HG03045 (cell line): ENCODE measurements around the gene PPM1A.
A peak's percentile ranks its signal among the peaks of the same experiment; 100 is the strongest.

Experiments
- ATAC-seq: cut with Tn5 transposase; IDR thresholded peaks from one replicate; pipeline ENCODE4 v1.9.1; 2021; ENCODE audit warnings: mild to moderate bottlenecking, moderate library complexity; ENCODE audit not compliant: unreplicated experiment

The PPM1A gene

DNA sequence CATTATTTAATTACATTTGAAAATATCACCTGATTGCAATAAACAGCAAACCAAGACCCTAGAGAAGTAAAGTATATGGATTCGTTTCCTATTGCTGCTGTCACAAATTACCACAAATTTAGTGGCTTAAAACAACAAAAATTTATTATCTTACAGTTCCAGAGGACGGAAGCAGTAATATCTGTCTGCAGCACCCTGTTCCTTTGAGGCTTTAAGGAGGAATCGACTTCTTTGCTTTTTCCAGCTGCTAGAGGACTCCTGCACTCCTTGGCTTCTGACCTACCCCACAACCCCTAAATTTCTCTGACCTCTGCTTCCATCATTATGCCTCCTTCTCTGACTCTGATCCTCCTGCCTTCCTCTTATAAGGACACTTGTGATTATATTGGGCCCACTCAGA is 23.8 kb upstream of the PPM1A start:
- ATAC-seq = no peak

DNA sequence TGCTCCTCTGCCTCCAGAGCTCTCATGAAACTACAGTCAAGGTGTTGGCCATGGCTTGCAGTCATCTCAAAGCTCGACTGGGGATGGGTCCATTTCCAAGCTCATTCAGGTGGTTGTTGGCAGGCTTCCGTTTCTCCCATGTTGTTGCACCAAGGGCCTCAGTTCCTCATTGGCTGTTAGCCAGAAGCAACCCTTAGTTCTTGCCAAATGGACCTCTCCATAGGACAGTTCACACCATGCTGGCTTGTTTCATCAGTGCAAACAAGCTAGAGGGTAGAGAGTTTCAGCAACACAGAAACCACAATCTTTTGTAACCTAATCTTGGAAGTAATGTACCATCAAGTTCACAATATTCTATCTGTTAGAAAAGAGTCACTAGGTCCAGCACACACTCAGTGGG is 22.7 kb upstream of the PPM1A start:
- ATAC-seq = no peak

DNA sequence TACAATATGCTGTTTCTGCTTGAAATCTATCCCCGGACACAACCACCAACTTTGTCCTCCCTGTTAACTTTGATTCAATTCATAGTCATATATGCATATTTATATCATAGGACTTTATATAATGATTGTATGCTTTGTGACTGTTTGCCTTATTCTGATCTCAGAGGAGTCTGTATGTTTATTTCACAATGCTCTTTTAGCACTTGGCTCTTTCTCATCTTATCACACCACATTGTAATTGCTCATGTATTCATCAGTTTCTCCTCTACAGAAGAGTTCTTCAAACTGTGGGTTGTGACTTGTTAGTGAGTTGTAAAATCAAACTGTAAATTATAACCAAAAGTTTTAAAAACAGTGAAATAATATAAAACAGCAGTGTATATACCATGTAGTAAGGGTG is 21.7 kb upstream of the PPM1A start:
- ATAC-seq = no peak

DNA sequence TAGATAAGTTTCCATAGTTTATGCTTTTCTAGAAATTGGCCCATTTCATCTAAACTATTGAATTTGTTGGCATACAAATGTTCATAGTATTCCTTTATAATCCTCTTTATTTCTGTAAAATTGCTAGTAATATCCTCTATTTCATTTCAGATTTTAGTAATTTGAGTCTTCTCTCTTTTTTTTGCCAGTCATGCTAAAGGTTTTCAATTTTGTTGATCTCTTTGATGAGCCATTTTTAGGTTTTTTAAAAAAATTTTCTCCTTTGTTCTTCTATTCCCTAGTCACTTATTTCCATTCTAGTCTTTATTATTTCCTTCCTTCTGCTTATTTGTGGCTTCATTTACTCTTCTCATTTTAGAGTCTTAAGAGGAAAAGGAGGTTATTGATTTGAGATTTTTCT is 19.4 kb upstream of the PPM1A start:
- no peak for ATAC-seq

DNA sequence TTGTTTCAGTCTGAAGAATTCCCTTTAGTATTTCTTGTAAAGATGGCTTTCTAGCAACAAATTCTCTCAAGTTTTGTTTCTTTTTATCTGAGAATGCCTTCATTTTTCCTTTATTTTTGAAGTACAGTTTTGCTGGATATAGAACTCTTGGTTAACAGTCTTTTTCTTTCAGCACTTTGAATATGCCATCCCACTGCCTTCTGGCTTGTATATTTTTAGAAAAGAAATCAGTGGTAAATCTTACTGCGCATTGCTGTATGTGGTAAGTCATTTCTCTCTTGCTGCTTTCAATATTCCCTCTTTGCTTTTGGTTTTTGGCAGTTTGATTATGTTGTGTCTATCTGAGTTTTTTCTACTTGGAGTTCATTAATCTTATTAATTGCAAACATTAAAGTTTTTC is 16.8 kb upstream of the PPM1A start:
- no peak for ATAC-seq

DNA sequence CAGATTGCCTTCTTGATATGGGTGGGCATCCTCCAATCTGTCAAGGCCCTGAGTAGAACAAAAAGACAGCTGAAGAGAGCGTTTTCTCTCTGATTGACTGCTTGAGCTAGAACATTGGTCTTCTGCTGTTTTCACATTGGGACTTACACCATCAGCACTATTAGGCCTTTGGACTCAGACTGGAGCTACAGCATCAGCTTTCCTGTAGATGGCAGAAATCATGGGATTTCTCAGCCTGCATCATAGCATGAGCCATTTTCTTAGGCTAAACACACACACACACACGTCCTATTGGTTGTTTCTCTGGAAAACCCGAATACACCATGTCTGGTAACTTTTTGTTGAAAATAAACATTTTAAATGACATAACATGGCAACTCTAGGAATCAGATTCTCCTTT is 15.8 kb upstream of the PPM1A start:
- no peak for ATAC-seq

DNA sequence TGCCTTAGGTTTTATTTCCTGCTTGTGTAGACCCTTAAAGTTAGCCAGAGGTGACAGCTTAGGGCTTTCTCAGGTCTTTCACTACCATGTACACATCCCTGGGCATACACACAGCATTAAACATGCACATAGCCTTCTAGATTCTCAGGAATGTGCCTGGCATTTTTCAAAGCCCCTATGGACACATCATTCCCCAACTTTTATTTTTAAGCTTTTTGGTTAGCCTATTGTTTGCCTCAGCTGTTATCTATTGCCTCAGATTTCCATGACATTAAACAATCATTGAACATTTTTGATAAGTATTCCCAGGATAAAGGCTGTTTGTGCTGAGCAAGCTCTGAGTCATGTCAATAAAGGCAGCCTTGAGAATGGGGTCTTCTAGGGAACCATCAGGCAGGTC is 15.1 kb upstream of the PPM1A start:
- no peak for ATAC-seq

DNA sequence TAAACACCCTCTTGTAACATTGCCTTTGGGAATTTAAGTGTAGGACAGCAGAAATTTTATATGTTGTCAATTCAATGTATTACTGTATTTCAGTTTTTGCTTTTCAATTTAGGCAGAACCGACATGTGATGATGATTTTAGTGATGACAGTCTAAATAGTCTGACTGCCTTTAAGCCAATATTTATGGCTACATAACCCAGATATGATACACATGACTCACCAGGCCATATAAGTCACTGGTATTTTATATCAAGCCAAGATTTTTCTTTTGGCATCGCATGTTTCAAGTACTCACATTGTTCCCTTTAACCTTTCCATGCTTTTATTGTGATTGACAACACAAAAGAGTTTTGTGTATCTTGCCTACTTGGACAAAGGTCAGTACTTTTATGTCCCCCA is 13.6 kb upstream of the PPM1A start:
- ATAC-seq = no peak

DNA sequence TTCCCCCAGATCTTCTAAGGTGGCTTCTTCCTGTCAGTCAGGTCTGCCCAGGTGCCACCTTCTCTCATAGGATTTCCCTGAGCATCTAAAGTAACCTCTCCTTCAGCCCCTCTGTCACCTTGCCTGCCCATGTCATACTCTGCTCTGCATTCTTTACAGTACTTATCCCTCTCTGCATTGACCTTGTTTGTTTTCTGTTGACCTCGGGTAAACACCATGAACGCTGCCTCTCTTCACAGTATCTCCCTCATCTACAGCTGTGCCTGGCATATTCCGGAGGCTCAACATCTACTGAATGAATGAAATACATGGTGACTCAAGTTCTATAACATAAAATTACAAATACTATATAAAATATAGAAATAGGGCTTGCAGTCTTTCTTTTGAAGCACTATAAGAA is 10.1 kb upstream of the PPM1A start:
- ATAC-seq = no peak

DNA sequence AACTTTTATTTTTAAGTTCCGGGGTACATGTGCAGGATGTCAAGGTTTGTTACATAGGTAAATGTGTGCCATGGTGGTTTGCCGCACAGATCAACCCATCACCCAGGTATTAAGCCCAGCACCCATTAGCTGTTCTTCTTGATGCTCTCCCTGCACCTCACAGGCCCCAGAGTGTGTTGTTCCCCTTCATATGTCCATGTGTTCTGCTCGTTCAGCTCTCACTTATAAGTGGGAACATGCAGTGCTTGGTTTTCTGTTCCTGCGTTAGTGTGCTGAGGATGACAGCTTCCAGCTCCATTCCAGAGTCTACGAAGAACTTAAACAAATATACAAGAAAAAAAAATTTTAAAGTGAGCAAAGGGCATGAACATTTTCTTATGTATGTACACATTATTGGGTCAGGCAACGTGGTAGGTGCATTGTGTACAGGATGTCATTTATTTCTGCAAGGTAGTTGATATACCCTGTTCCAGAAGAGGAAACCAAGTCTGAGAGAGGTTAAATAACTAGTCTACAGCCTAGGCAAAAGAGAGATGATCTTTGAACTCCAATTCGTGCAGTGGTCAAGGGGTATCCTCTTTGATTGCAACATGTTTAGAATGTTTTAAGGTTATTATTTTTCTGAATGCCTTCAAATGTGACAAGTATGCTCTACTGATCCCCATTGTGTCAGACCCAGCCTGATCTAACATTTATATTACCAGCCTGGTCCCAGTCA is 8.7 kb upstream of the PPM1A start:
- no peak for ATAC-seq

DNA sequence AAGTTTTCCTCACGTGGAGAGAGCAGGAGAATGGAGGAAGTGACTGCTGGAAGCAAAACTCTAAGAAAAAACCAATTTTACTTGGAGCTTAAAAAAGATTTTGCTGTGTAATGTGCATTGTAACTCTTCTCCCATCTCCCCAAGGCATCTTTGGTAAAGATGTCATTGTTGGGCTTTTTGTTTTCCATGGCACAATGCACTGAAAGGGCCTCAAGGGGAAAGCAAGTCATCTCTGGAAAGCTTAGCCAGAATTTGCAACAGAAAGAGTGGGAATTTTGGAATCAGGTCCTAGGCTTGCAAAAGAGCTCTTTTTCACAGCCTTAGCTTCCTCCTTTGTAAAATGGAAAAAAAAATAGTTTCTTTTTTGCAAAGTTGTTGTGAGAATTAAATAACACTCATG is 7.9 kb upstream of the PPM1A start:
- no peak for ATAC-seq

DNA sequence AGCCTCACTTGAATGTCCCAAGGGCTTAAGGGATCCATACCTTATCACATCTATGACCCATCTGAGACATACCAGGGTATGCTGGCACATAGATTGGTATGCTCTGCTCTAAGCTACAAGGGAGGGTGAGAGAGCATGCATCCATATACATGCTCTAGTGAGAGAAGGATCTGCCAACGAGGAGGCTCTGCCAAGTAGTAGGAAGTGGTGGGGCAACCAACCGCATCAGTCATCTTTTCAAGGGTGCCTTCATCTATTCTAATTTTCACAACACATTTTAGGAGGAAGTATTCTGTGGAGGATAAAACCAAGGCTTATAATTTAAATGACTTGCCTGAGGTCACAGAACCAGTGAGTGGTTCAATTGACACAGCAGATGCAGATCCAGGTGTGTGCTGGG is 6.6 kb upstream of the PPM1A start:
- no peak for ATAC-seq

DNA sequence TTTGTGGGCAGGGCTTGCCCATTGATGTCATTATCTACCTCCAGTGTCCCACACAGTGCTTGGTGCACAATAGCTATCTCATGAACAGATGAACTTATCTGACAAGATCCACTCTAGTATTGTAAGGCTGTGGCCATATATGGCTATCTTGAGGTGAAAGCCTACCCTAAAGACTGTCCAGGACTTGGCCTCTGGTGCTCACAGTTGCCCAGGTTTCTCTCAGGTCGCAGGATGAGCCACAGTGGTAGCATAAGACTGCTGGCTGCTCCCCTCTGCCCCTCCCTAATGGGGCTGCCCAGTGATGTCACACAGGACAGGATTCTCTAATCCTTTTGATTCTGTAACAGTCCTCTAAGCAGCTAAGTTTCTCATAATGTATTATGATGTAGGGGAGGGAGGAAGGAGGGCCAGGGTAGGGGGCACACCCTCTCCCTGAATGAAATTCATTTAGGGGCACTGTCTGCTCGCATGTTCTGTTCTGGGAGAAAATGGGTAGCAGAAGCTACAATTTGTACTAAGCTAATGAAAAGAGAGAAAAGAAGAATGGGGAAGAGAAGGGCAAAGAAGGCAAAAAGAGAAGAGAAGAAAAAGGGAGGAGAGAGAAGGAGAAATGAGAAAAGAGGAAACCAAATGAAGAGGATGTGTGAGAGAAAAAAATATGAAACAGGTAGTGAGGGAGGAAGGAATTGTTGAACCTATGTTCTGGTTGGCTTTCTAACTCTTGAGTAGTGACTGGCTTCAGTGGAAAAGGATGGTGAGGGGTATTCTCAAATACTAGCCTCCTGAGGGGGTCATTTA is 3.4 kb upstream of the PPM1A start:
- ATAC-seq = no peak

DNA sequence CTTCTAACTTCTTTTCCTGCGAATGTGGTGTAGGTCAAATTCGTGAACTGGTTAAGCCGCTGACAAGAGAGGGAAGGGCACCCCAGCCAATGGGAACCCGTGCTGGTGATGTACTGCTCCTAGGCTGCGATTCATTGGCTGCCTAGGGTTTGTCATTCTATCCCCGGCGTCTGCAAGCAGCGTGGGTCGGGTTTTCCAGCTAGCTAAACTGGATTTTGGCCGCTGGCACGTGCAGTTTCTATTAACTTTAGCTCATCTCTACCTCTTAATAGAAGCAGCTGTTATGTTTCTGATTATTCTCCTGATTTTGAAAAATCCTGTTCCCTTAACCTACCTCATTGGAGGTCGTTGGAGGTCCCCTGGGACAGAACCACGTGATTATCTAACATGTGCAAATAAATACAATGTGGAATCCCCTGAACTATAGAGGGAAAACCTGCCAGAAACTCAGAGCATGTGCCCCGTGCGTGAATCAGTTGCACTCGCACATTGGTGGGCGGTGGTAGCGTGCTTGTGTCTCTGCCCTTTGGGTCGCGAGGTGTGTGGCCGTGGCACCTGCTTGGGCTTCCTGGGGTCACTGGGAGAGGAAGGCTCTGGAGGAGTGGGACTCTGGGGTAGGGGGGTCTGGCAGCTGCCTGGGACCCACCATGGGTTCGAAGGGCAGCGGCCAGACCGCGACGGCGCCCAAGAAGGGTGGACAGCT is 876 bp upstream of the PPM1A start:
- peak; percentile 58 for ATAC-seq

DNA sequence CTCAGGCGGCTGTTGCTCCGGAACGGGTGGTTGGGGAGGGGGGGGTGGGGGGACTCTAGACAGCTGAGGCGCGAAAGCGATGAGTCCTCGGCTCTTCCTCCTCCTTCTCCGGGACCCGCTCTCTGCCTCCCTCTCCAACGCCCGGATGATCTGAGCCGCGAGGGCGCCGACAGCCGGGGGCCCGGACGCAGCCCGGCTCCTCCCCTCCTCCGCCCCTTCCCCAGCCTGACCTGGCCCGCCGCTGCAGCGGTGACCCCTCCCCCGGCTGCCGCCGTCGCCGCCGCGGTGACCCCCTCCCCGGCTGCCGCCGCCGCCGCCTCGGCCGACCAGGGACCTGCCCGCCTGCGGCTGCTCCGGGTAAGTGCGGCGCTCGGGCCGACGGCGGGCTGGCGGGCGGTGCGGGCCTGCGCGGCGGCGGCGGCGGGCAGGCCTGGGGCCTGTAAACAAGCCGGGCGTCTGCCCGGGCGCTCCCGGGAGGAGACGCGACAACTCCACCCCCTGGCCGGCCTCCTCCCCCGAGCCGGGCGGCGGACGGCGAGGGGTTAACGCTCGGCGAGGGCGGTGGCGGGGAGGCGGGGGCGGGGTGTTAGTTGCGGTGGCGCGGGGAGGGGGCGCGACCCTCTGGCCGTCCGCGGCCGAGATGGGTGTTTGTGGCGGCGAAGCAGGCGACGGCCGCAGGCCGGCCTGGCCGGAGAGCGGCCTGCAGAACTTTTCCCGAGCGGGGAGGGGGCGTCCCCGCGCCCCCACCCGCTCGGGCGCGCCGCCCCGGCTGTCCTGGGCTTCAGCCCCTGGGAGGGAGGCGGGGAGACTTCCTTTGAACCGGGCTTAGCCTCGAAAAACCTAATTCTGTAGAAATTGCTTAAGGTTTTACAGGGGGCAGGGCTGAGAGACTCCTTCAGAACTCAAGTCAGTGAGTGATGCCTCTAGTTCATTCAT is 568 bp downstream of the PPM1A start:
- ATAC-seq = peak; percentile 51

DNA sequence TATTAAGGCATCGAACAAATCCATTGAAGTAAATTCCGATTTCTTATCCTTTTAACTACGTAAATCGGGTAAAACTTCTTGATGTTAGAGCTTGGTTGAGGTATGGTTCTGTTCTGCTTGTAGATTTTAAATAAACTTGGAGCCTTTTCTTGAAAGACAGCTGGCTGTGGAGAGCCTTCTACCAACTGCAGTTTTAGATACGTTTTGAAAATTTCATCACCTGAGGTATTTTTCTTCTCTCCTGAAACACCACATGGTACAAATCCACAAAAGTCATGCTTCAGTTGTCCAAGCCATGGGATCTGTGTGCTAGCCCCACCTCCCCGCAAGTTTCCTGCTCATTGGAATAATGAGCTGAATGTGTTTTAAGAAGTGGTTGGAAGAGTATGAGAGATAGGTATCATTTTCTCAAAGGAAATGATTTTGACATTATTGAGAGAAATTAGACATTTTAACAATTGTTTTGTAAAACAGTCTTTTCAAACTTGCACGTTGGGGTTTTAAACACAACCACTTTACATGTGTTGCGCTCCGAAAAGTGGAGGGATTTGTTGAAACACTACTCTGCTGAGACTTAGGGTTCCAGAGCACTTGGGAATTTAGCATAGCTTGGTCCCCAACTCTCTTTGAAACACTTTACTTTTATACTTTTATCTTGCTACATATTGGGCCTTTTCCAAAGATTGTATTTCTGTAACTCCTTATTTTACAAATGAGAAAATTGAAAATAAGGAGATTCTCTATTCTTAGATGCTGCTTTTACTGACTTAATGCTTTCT is 1.4 kb downstream of the PPM1A start:
- ATAC-seq = no peak

DNA sequence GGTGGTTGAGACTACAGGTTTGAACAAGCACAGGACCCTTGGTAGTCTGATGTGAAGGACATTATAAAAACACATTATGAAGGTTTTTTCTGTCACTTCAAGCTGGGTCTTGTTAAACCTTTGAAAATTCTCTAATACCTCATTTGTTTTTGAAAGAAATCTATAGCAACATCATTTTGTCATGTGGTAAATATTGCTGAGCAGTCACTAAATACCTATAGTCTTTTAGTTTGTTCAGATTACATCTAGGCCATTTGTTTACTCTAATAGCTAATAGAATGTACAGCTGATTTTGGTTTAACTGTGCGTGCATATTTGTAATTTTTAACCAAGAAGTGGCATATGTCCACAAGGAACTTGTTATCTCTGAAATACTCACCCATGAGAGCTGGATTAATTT is 2.9 kb downstream of the PPM1A start:
- no peak for ATAC-seq

DNA sequence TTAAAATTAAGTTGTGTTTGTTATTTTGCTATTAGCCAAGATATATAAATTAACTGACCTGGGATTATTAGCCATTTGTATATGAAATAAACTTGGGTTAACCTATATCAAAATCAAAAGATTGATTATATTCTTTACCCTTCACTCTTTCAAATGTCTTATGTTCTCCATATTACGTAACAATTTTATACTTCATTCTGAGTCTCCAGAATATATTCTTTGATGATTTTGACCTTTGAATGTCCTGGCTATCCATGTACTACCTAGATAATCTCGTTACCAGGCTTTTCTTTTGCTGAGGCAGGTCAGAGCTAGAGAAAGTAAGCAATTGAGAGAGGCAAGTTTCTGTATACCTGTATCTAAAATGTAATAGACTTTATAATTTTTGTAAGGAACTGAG is 3.6 kb downstream of the PPM1A start:
- no peak for ATAC-seq

DNA sequence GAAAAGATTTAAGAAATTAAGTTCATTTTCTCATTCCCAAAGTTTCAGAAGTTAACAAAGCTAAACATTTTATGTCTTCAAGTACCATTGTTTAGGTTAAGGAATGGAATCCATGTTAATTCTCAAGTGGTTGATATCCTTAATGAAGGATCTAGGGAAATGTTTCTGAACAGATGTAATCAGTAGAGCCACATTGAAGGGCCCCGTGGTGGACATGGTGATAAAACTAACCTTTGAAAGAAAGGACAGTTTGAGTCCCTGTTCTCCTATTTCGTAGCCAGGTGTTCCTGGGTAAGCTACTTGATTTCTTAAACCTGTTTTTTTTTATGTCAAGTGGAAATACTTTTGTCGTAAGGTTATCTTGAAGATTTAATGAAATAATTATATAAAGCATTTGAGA is 4.6 kb downstream of the PPM1A start:
- no peak for ATAC-seq

DNA sequence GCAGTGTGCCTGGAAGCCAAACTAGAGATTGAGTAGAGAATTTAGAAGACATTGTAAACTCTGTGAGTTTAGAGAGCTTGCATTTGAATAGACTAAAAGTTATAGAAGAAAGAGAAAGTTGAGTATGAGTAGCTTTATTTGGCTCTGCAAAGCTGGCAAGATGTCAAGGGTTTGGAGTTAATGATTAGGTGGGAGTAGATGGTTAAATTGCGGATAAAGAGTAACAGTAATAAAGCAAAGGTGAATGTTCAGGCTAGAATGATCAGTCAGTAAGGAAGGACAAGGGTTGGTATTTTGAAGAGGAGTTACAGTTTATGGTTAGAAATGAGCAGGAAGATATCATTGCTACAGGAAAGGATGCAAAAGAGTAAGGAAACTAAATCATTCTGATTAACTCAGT is 5.2 kb downstream of the PPM1A start:
- no peak for ATAC-seq
